Endothelial cell of umbilical vein (primary cell): ENCODE measurements around the gene HDAC4. TPM values are rescaled to one million over a fixed set of nuclear protein-coding genes. Genes with fewer than 3 reads are reported as not detected.

Experiments used
- BruUV-seq: library from RNA; stranded (reverse); fragments of 400-500 nt; replicated peaks from 2 replicates; lab custom pipeline; 2021; lab: Mats Ljungman, UMichigan
- CTCF ChIA-PET: fragments of 300-600, 350-600 bp; sonication (Branson Sonifier 250); formaldehyde crosslinking; loops from one replicate; lab custom pipeline; 2021; ENCODE audit warnings: antibody characterized with exemption, inconsistent platforms; lab: Charles Lee
- POLR2A ChIA-PET: fragments of 300-600, 350-600 bp; sonication (Branson Sonifier 250); formaldehyde crosslinking; loops from one replicate; lab custom pipeline; 2021; ENCODE audit warnings: antibody characterized with exemption, inconsistent platforms; lab: Charles Lee
- DNase-seq: peaks from one replicate; pipeline ENCODE4 v3.0.0-alpha.2; 2011; ENCODE audit warnings: low read depth, low spot score
- FAIRE-seq: peaks from 2 replicates; lab custom pipeline; 2011; peaks lifted over from hg19 to GRCh38; lab: Jason Lieb, UNC
- H2AFZ ChIP-seq: 2 replicates; pipeline ENCODE4 v1.6.0; 2012; ENCODE audit warnings: low read depth, low read length, control low read depth, inconsistent platforms
- H3K27ac ChIP-seq: 2 replicates; pipeline ENCODE4 v1.5.1; 2011; ENCODE audit warnings: low read depth, mild to moderate bottlenecking, control low read depth, low read length, moderate library complexity; ENCODE audit not compliant: insufficient read depth
- H3K27me3 ChIP-seq, 2 experiments: 2 replicates each; pipeline versions ENCODE4 v1.6.0 to v1.6.1; 2011; ENCODE audit warnings: low read length in 2 of 2, mixed read lengths in 1 of 2; ENCODE audit not compliant: control insufficient read depth in 2 of 2, insufficient read depth in 2 of 2
- H3K36me3 ChIP-seq, 2 experiments: 2 replicates in 1 of 2; 3 replicates in 1 of 2; pipeline ENCODE4 v1.5.1; 2011; ENCODE audit warnings: low read length in 2 of 2, mild to moderate bottlenecking in 1 of 2, moderate library complexity in 1 of 2; ENCODE audit not compliant: control insufficient read depth in 2 of 2, insufficient read depth in 2 of 2; ENCODE audit errors: extremely low read depth in 1 of 2
- H3K4me1 ChIP-seq: 3 replicates; pipeline ENCODE4 v1.5.1; 2011; ENCODE audit warnings: mild to moderate bottlenecking, low read length; ENCODE audit not compliant: control insufficient read depth, insufficient read depth; ENCODE audit errors: extremely low read depth
- H3K4me2 ChIP-seq: 2 replicates; pipeline ENCODE4 v1.6.1; 2011; ENCODE audit warnings: low read length, control low read depth, mixed read lengths; ENCODE audit not compliant: insufficient read depth
- H3K4me3 ChIP-seq, 3 experiments: fragments of 200-600 bp in 1 of 3; sonication (generic), shearing (Covaris generic) in 1 of 3; replicated peaks in 1 of 3; 2 replicates each; pipeline ENCODE4 v1.5.1; 2011 to 2016; ENCODE audit warnings: control low read depth in 3 of 3, low read length in 3 of 3, mild to moderate bottlenecking in 2 of 3, inconsistent platforms in 1 of 3, low read depth in 1 of 3, moderate library complexity in 1 of 3; ENCODE audit not compliant: insufficient read depth in 1 of 3
- H3K79me2 ChIP-seq: 2 replicates; pipeline ENCODE4 v1.6.0; 2012; ENCODE audit warnings: low read length, inconsistent platforms; ENCODE audit not compliant: control insufficient read depth, insufficient read depth
- H3K9ac ChIP-seq: replicated peaks from 2 replicates; pipeline ENCODE3; 2011; ENCODE audit warnings: low read length, control low read depth; ENCODE audit not compliant: insufficient read depth; ENCODE audit errors: extremely low read depth
- H3K9me1 ChIP-seq: replicated peaks from 3 replicates; pipeline ENCODE4 v1.6.0; 2011; ENCODE audit warnings: mild to moderate bottlenecking, low read length; ENCODE audit not compliant: control insufficient read depth, insufficient read depth; ENCODE audit errors: extremely low read depth
- H3K9me3 ChIP-seq: replicated peaks from 2 replicates; pipeline ENCODE4 v1.5.1; 2012; ENCODE audit warnings: low read length, inconsistent platforms; ENCODE audit not compliant: control insufficient read depth, insufficient read depth
- H4K20me1 ChIP-seq: replicated peaks from 2 replicates; pipeline ENCODE3; 2011; ENCODE audit warnings: mild to moderate bottlenecking, low read length; ENCODE audit not compliant: control insufficient read depth, insufficient read depth; ENCODE audit errors: extremely low read depth
- EZH2 ChIP-seq: IDR thresholded peaks from 2 replicates; pipeline ENCODE4 v1.6.1; 2012; ENCODE audit warnings: borderline replicate concordance, low read depth, mild to moderate bottlenecking, moderate library complexity, low read length, inconsistent platforms; ENCODE audit not compliant: severe bottlenecking
- FOS ChIP-seq: IDR thresholded peaks from 2 replicates; pipeline ENCODE4 v1.6.1; 2011; ENCODE audit warnings: mild to moderate bottlenecking, low read length, moderate library complexity, borderline replicate concordance; ENCODE audit not compliant: insufficient read depth
- GATA2 ChIP-seq: IDR thresholded peaks from 2 replicates; pipeline ENCODE4 v1.7.0; 2011; ENCODE audit warnings: low read depth, mild to moderate bottlenecking, moderate library complexity, mixed read lengths, low read length; ENCODE audit not compliant: insufficient read length, insufficient read depth
- JUN ChIP-seq: IDR thresholded peaks from 2 replicates; pipeline ENCODE4 v1.6.1; 2011; ENCODE audit warnings: borderline replicate concordance, low read depth; ENCODE audit not compliant: insufficient read length, insufficient read depth
- MYC ChIP-seq: IDR thresholded peaks from one replicate; pipeline ENCODE4 v1.6.1; 2011; ENCODE audit warnings: mild to moderate bottlenecking, low read depth, low read length
- POLR2A ChIP-seq: IDR thresholded peaks from 2 replicates; pipeline ENCODE4 v1.6.1; 2012; ENCODE audit warnings: low read depth, mild to moderate bottlenecking, control low read depth, low read length
- POLR2AphosphoS5 ChIP-seq: IDR thresholded peaks from 2 replicates; pipeline ENCODE4 v1.6.1; 2012; ENCODE audit warnings: low read depth, mild to moderate bottlenecking, control low read depth, low read length, moderate library complexity; ENCODE audit not compliant: insufficient read depth
- dilution Hi-C: fragments of 300-500 bp; cut with MboI; formaldehyde crosslinking; loops from one replicate; pipeline ENCODE4 v1.15.0; 2019; ENCODE audit warnings: low sequenced_read_pairs; ENCODE audit not compliant: extremely low pct_ligation_motif_present
- intact Hi-C: fragments of 100-400 bp; cut with micrococcal nuclease; formaldehyde crosslinking; loops from one replicate; pipeline ENCODE4 v1.10.0; 2022
- polyA plus RNA-seq, 4 experiments: library from polyadenylated mRNA; depleted of rRNA in 3 of 4; stranded (reverse) in 3 of 4; unstranded in 1 of 4; fragments of >200 nt; gene quantifications; 2 replicates each; pipeline versions ENCODE4 v1.2.1 to v1.2.3, GENCODE V29; 2011 to 2012; ENCODE audit warnings: missing spikeins in 1 of 4
- total RNA-seq: library from RNA; stranded (reverse); gene quantifications from 2 replicates; pipeline ENCODE4 v1.2.3, GENCODE V29; 2021
- TF ChIP-seq, protein P1 (sequence below): IDR thresholded peaks from 2 replicates; pipeline ENCODE4 v1.6.1; 2011; ENCODE audit not compliant: insufficient read depth, insufficient read length
- TF ChIP-seq, protein P2 (sequence below), 2 donors: IDR thresholded peaks; 1 replicate in 1 of 2; 2 replicates in 1 of 2; pipeline ENCODE4 v1.5.1; 2011; ENCODE audit warnings: low read length in 2 of 2, mild to moderate bottlenecking in 2 of 2, moderate library complexity in 2 of 2, control low read depth in 1 of 2, inconsistent platforms in 1 of 2, low read depth in 1 of 2; ENCODE audit not compliant: insufficient read depth in 1 of 2; ENCODE audit errors: extremely low read depth in 1 of 2

HDAC4 gene
- total and polyA plus RNA-seq, 2 donors (not counting 3 experiments of a cell fraction or from before 2014, with no cell fraction given): 13.4 to 33.0 TPM

DNA sequence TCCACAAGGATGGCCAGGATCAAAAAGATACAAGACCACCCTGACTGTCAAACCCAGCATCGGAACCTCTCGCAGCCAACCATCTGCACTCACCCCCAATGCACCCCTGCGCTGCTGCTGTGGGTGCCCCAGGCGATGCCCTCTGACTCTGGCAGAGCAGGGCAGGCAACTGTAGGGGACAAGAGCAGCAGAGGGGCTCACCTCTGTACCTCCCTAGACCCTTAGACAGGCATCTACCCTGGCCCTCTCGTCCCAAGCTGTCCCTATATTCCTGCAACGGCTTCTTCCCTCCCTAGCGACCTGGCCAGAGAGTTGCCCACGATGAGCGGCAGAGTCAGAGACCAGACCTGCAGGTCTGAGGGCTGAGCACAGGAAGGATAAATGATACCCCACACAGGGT, 128.2 kb downstream of the HDAC4 start:
- no peak overlapping the region for H3K27ac ChIP-seq
- no peak overlapping the region for H3K4me3 ChIP-seq
- intact Hi-C loops: no loop called here
- no TSS peak for BruUV-seq
- CTCF ChIA-PET: interaction anchor here (1.5 kb wide), 1 partner anchor 21 kb away, joined by 4 read pairs; no protein-coding TSS in a partner anchor
- TF ChIP-seq FOS (no peak), POLR2AphosphoS5 (no peak), GATA2 (no peak), POLR2A (no peak)
- H3K27me3 ChIP-seq: no peaks in the 10 kb centered on the region
- peaks cover 8% of the 10 kb centered on the region for H3K4me1 ChIP-seq
- no peak for DNase-seq
- no peak overlapping the region for H2AFZ ChIP-seq
- H3K9me3 ChIP-seq: no peaks in the 10 kb centered on the region
- no peaks in the 10 kb centered on the region for H3K79me2 ChIP-seq
- H3K36me3 ChIP-seq: no peaks in the 10 kb centered on the region
- no peaks in the 10 kb centered on the region for H4K20me1 ChIP-seq
- no peak overlapping the region for H3K4me2 ChIP-seq
- no peak overlapping the region for H3K9ac ChIP-seq
- POLR2A ChIA-PET: no interaction called here
- no peak for FAIRE-seq
- dilution Hi-C loops: no loop called here
- H3K9me1 ChIP-seq: no peaks in the 10 kb centered on the region

DNA sequence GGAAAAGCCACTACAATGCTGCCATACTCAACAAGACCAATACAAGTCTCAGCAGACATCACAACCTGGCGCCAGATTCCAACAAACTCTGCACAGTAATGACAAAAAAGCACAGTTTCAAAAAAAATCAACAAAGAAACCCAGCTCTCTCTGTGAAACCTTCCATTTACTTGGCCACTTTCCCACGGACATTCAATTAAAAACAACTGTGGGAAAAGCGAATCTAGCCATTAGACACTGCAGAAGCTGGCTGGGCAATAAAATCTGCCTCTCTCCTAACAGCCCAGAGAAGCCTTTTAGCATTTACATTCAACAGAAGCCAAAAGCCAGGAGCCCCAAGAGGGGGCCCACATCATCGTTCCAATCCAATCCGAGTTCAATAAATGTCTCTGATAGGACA, 128.9 kb downstream of the HDAC4 start:
- H2AFZ ChIP-seq: no peak overlapping the region
- H3K27ac ChIP-seq: no peak overlapping the region
- TF ChIP-seq, protein P1, sequence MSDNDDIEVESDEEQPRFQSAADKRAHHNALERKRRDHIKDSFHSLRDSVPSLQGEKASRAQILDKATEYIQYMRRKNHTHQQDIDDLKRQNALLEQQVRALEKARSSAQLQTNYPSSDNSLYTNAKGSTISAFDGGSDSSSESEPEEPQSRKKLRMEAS: no peak
- TF ChIP-seq POLR2AphosphoS5: no peak
- no peak for TF ChIP-seq EZH2
- TF ChIP-seq, protein P2, sequence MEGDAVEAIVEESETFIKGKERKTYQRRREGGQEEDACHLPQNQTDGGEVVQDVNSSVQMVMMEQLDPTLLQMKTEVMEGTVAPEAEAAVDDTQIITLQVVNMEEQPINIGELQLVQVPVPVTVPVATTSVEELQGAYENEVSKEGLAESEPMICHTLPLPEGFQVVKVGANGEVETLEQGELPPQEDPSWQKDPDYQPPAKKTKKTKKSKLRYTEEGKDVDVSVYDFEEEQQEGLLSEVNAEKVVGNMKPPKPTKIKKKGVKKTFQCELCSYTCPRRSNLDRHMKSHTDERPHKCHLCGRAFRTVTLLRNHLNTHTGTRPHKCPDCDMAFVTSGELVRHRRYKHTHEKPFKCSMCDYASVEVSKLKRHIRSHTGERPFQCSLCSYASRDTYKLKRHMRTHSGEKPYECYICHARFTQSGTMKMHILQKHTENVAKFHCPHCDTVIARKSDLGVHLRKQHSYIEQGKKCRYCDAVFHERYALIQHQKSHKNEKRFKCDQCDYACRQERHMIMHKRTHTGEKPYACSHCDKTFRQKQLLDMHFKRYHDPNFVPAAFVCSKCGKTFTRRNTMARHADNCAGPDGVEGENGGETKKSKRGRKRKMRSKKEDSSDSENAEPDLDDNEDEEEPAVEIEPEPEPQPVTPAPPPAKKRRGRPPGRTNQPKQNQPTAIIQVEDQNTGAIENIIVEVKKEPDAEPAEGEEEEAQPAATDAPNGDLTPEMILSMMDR (IDR thresholded peaks at IDR 0.05; ENCODE audit: extremely low read depth in 1 of 2, insufficient read depth in 1 of 2, low read depth in 1 of 2, low read length in 2 of 2): no peak
- no peak for TF ChIP-seq FOS
- TF ChIP-seq POLR2A: no peak
- no peak for TF ChIP-seq MYC
- TF ChIP-seq JUN: no peak
- TF ChIP-seq GATA2: no peak
- DNase-seq (no peak), FAIRE-seq (no peak)
- no peaks in the 10 kb centered on the region for H3K9me3 ChIP-seq
- no peaks in the 10 kb centered on the region for H3K36me3 ChIP-seq
- intact Hi-C loops (no loop called here), dilution Hi-C loops (no loop called here)
- no peak overlapping the region for H3K4me3 ChIP-seq
- no peaks in the 10 kb centered on the region for H3K27me3 ChIP-seq
- H3K9me1 ChIP-seq: no peaks in the 10 kb centered on the region
- CTCF ChIA-PET: no interaction called here
- H3K4me1 ChIP-seq: peaks cover 14% of the 10 kb centered on the region
- BruUV-seq: no TSS peak
- H4K20me1 ChIP-seq: no peaks in the 10 kb centered on the region
- POLR2A ChIA-PET: no interaction called here
- no peak overlapping the region for H3K4me2 ChIP-seq
- H3K9ac ChIP-seq: no peak overlapping the region
- peaks cover under 1% of the 10 kb centered on the region for H3K79me2 ChIP-seq
